Ishikawa (cell line): ENCODE results near the gene OR1L8.

Experiments
- CEBPB ChIP-seq: IDR thresholded peaks from 2 replicates; pipeline ENCODE4 v1.6.1; 2012
- CREB1 ChIP-seq: IDR thresholded peaks from 2 replicates; pipeline ENCODE4 v1.6.1; 2012; ENCODE audit warnings: low read depth
- EP300 ChIP-seq: IDR thresholded peaks from 2 replicates; pipeline ENCODE4 v1.6.1; 2012; ENCODE audit warnings: borderline replicate concordance
- FOXM1 ChIP-seq: IDR thresholded peaks from 2 replicates; pipeline ENCODE4 v1.6.1; 2012; ENCODE audit warnings: low read depth, borderline replicate concordance
- NFIC ChIP-seq: IDR thresholded peaks from 2 replicates; pipeline ENCODE4 v1.6.1; 2012
- RAD21 ChIP-seq: IDR thresholded peaks from 2 replicates; pipeline ENCODE4 v1.6.1; 2012; ENCODE audit warnings: low read depth
- REST ChIP-seq: IDR thresholded peaks from 2 replicates; pipeline ENCODE4 v1.6.1; 2012; ENCODE audit warnings: low read depth, mild to moderate bottlenecking
- TAF1 ChIP-seq: IDR thresholded peaks from 2 replicates; pipeline ENCODE4 v1.6.1; 2012; ENCODE audit warnings: low read depth, mild to moderate bottlenecking
- TEAD4 ChIP-seq: IDR thresholded peaks from 2 replicates; pipeline ENCODE4 v1.6.1; 2012
- USF1 ChIP-seq: IDR thresholded peaks from 2 replicates; pipeline ENCODE4 v1.6.1; 2012
- YY1 ChIP-seq: IDR thresholded peaks from 2 replicates; pipeline ENCODE4 v1.6.1; 2012; ENCODE audit warnings: low read depth
- ZBTB7A ChIP-seq: IDR thresholded peaks from 2 replicates; pipeline ENCODE4 v1.6.1; 2012; ENCODE audit warnings: low read depth
- TF ChIP-seq, protein P1 (sequence below): IDR thresholded peaks from 2 replicates; pipeline ENCODE4 v1.6.1; 2012

- TF ChIP-seq EP300 (no peak), ZBTB7A (no peak), REST (no peak), CREB1 (no peak), CEBPB (no peak), FOXM1 (no peak), USF1 (no peak), TAF1 (no peak), YY1 (no peak), RAD21 (no peak), NFIC (no peak), TEAD4 (no peak)
- TF ChIP-seq, protein P1, sequence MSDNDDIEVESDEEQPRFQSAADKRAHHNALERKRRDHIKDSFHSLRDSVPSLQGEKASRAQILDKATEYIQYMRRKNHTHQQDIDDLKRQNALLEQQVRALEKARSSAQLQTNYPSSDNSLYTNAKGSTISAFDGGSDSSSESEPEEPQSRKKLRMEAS, result no peak
Measured at GRCh38 chr9:122536134-122536533, 47.0 kb downstream of the OR1L8 start.
